ENCODE results near the gene HPCAL1.

DNA sequence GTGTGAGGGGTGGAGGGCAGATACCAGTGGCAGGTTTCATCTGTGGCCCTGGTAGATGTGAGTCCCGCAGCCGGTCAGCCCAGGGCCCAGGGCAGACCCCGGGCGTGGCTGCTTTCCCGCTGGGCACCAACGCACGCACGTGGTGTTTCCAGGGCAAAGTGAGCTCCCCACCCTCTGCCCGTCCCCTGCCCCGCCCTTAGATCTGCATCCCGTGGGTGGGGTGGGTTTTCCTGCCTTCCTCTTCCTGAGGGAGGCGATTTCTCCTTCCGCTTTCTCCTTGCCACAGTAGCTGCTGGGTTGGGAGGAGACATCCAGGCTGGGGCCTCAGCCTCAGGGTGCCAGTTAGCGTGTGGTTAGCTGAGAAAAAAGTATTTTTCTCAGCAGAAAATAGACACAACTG, 95.8 kb downstream of the HPCAL1 start:
- TF ChIP-seq POLR2A (IDR thresholded peaks at IDR 0.05) = no peak
- TF ChIP-seq, protein P1, sequence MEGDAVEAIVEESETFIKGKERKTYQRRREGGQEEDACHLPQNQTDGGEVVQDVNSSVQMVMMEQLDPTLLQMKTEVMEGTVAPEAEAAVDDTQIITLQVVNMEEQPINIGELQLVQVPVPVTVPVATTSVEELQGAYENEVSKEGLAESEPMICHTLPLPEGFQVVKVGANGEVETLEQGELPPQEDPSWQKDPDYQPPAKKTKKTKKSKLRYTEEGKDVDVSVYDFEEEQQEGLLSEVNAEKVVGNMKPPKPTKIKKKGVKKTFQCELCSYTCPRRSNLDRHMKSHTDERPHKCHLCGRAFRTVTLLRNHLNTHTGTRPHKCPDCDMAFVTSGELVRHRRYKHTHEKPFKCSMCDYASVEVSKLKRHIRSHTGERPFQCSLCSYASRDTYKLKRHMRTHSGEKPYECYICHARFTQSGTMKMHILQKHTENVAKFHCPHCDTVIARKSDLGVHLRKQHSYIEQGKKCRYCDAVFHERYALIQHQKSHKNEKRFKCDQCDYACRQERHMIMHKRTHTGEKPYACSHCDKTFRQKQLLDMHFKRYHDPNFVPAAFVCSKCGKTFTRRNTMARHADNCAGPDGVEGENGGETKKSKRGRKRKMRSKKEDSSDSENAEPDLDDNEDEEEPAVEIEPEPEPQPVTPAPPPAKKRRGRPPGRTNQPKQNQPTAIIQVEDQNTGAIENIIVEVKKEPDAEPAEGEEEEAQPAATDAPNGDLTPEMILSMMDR (IDR thresholded peaks at IDR 0.05) = no peak

All from tibial nerve (tissue), 3 donors.